T-cell (primary cell): ENCODE results near the gene DCTPP1. TPM values are rescaled to one million over a fixed set of nuclear protein-coding genes. Genes with fewer than 3 reads are reported as not detected.

Source experiments
- ATAC-seq, 4 experiments: fragments of 200-7000 bp in 3 of 4; fragments of 150-1000 bp in 1 of 4; cut with Tn5 transposase; replicated peaks in 1 of 4; 1 replicate in 3 of 4; 2 replicates in 1 of 4; pipeline ENCODE4 v1.10.0; 2021; ENCODE audit warnings: moderate library complexity in 3 of 4, mild to moderate bottlenecking in 2 of 4, moderate number of reproducible peaks in 1 of 4
- CTCF ChIA-PET, 2 donors: fragments of 300-600 bp; sonication (Branson Sonifier 250); formaldehyde crosslinking; loops; one replicate each; lab custom pipeline; 2022; ENCODE audit warnings: antibody characterized with exemption in 2 of 2; lab: Charles Lee
- POLR2A ChIA-PET, 2 donors: fragments of 300-600 bp; sonication (Branson Sonifier 250); formaldehyde crosslinking; loops; one replicate each; lab custom pipeline; 2022; ENCODE audit warnings: antibody characterized with exemption in 2 of 2; lab: Charles Lee
- DNase-seq, 35 experiments: peaks; one replicate each; pipeline versions ENCODE4 v3.0.0 to v3.0.0-alpha.2; 2013 to 2023
- H3K27ac ChIP-seq: one replicate; pipeline ENCODE4 v1.5.1; 2013; ENCODE audit warnings: low read length
- H3K27me3 ChIP-seq, 2 experiments: replicated peaks in 1 of 2; 1 replicate in 1 of 2; 2 replicates in 1 of 2; pipeline versions ENCODE4 v1.6.1 to v1.7.0; 2013; ENCODE audit warnings: low read length in 1 of 2, mixed read lengths in 1 of 2; ENCODE audit not compliant: control insufficient read depth in 2 of 2, insufficient read depth in 2 of 2; ENCODE audit errors: extremely low read depth in 1 of 2
- H3K36me3 ChIP-seq, 2 donors: 1 replicate in 1 of 2; 2 replicates in 1 of 2; pipeline versions ENCODE4 v1.6.1 to v1.7.0; 2013; ENCODE audit warnings: low read length in 1 of 2; ENCODE audit not compliant: control insufficient read depth in 2 of 2, insufficient read depth in 1 of 2; ENCODE audit errors: extremely low read depth in 1 of 2
- H3K4me1 ChIP-seq, 2 experiments: 1 replicate in 1 of 2; 2 replicates in 1 of 2; pipeline versions ENCODE4 v1.6.1 to v1.7.0; 2013; ENCODE audit warnings: low read length in 2 of 2, mixed read lengths in 1 of 2; ENCODE audit not compliant: insufficient read depth in 2 of 2, control insufficient read depth in 1 of 2; ENCODE audit errors: extremely low read depth in 1 of 2
- H3K4me3 ChIP-seq, 2 donors: 1 replicate in 1 of 2; 2 replicates in 1 of 2; pipeline versions ENCODE4 v1.5.1 to v1.7.0; 2013; ENCODE audit warnings: mild to moderate bottlenecking in 2 of 2, low read length in 1 of 2, moderate library complexity in 1 of 2; ENCODE audit not compliant: control insufficient read depth in 1 of 2; ENCODE audit errors: extremely low read depth in 1 of 2
- H3K9me3 ChIP-seq: 2 replicates; pipeline ENCODE4 v1.7.0; 2013
- H3K27ac Mint-ChIP-seq, 2 donors: one replicate each; pipeline ENCODE4 v1.8.0; 2020 to 2021; ENCODE audit warnings: mild to moderate bottlenecking in 2 of 2, mixed read lengths in 2 of 2
- H3K27me3 Mint-ChIP-seq, 2 donors: one replicate each; pipeline ENCODE4 v1.8.0; 2021 to 2022; ENCODE audit warnings: mixed read lengths in 2 of 2
- H3K36me3 Mint-ChIP-seq: one replicate; pipeline ENCODE4 v1.8.0; 2021; ENCODE audit warnings: mixed read lengths
- H3K4me1 Mint-ChIP-seq, 3 donors: one replicate each; pipeline ENCODE4 v1.8.0; 2020 to 2022; ENCODE audit warnings: mixed read lengths in 3 of 3, mild to moderate bottlenecking in 1 of 3
- H3K4me3 Mint-ChIP-seq, 3 donors: one replicate each; pipeline ENCODE4 v1.8.0; 2020 to 2022; ENCODE audit warnings: mild to moderate bottlenecking in 3 of 3, mixed read lengths in 3 of 3, moderate library complexity in 3 of 3
- H3K9me3 Mint-ChIP-seq, 3 donors: one replicate each; pipeline ENCODE4 v1.8.0; 2020 to 2022; ENCODE audit warnings: mixed read lengths in 3 of 3
- WGBS: methylation state at CpG from one replicate; pipeline ENCODE4 v1.1.5; 2013; ENCODE audit warnings: missing lambda C conversion rate; ENCODE audit not compliant: insufficient coverage; 5-methylcytosine and 5-hydroxymethylcytosine counted together
- total RNA-seq, 35 experiments: library from RNA in 6 of 35; stranded (reverse) in 6 of 35; fragments of 120-200 nt in 1 of 35; gene quantifications; one replicate each; pipeline versions ENCODE4 v1.2.1 to v1.2.4 and lab custom pipeline; 2013 to 2026

The DCTPP1 gene
- total RNA-seq, 5 donors from 2014 or later (not counting 1 experiment from before 2014, with no cell fraction given), result 11.2 to 30.6 (median 24.7) TPM

DNA sequence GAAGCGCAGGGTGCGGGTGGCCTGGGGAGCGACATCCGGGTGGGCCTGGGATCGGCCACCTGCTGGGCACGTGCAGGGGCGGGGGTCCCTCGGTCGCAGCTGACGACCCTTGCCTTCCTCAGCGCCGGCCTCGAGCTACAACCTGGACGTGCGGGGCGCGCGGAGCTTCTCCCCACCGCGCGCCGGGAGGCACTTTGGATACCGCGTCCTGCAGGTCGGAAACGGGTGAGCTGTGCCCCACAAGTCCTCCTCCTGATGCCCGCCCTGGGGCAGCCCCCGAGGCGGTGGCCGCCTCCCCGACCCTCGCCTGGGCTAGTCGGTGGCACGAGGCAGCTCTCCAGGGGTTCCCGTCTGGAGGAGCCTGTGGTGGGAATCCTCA lies 44.2 kb upstream of the DCTPP1 start:
- H3K9me3 Mint-ChIP-seq, result no peaks in the 10 kb centered on the region
- H3K27me3 ChIP-seq, result no peaks in the 10 kb centered on the region
- peaks cover 37 to 87% of the 10 kb centered on the region in 2 experiments for H3K4me1 ChIP-seq
- no peaks in the 10 kb centered on the region for H3K27me3 Mint-ChIP-seq
- H3K9me3 ChIP-seq, result no peaks in the 10 kb centered on the region
- H3K27ac Mint-ChIP-seq, result peak overlapping the region; percentile 93 to 95
- WGBS, result 11% methylated on average over 24 of the region's 35 CpGs
- H3K4me3 Mint-ChIP-seq, result peak overlapping the region; percentile 95 to 99 (median 99)
- CTCF ChIA-PET, result interaction anchor here in 1 of 2 donors (1.7 to 3.1 kb wide), 3 partner anchors 24 to 141 kb away, joined by 3 to 10 read pairs (median 9); partner anchors contain the start of gene DCTPP1
- H3K4me1 Mint-ChIP-seq, result peaks cover 65 to 85% (median 73%) of the 10 kb centered on the region in 3 donors
- peak overlapping the region; percentile 82 to 92 for H3K4me3 ChIP-seq
- H3K36me3 Mint-ChIP-seq, result peaks cover 42% of the 10 kb centered on the region
- POLR2A ChIA-PET, result interaction anchor here in 1 of 2 donors (1.0 kb wide), 1 partner anchor 44 kb away, joined by 4 read pairs; the partner anchor contains the start of gene DCTPP1
- DNase-seq (no peak), ATAC-seq (no peak)
- H3K36me3 ChIP-seq, result peaks cover 7 to 45% of the 10 kb centered on the region in 2 donors
- peak overlapping the region; percentile 77 for H3K27ac ChIP-seq

- 1% methylated on average over 10 of the region's 19 CpGs for WGBS
- Histone ChIP-seq H3K4me1 (peaks cover 37 to 86% of the 10 kb centered on the region in 2 experiments), H3K36me3 (peaks cover 7 to 39% of the 10 kb centered on the region in 2 donors), H3K9me3 (no peaks in the 10 kb centered on the region), H3K27me3 (no peaks in the 10 kb centered on the region), H3K27ac (peak overlapping the region; percentile 77), H3K4me3 (peak overlapping the region; percentile 82 to 92)
- Mint-ChIP-seq H3K4me3 (peak overlapping the region; percentile 95 to 99 (median 99)), H3K4me1 (peaks cover 59 to 80% (median 67%) of the 10 kb centered on the region in 3 donors), H3K9me3 (no peaks in the 10 kb centered on the region), H3K27ac (peak overlapping the region; percentile 93 to 95), H3K36me3 (peaks cover 39% of the 10 kb centered on the region), H3K27me3 (no peaks in the 10 kb centered on the region)
- ChIA-PET POLR2A (interaction anchor here in 1 of 2 donors (1.0 kb wide), 1 partner anchor 44 kb away, joined by 4 read pairs; the partner anchor contains the start of gene DCTPP1), CTCF (interaction anchor here in 1 of 2 donors (1.1 to 3.1 kb wide), 5 partner anchors 15 to 380 kb away, joined by 3 to 10 read pairs (median 4); partner anchors contain the start of gene DCTPP1)
- DNase-seq (peak in 29 of 35 experiments; percentile 9 to 65 (median 31)), ATAC-seq (peak; percentile 13 to 35 (median 24))
These were observed 43.6 kb upstream of the DCTPP1 start for GRCh38 chr16:30473231-30474073.

- peak; percentile 66 to 91 (median 82) for DNase-seq
- no peaks in the 10 kb centered on the region for H3K9me3 ChIP-seq
- ATAC-seq, result peak; percentile 84 to 88 (median 86)
- peak within 1 kb of the TSS; percentile 77 for H3K27ac ChIP-seq
- no peaks in the 10 kb centered on the region for H3K27me3 ChIP-seq
- POLR2A ChIA-PET, result interaction anchor here (0.5 to 1.1 kb wide), 3 partner anchors 15 to 79 kb away, joined by 3 to 4 read pairs (median 3); partner anchors contain the start of gene DCTPP1 (in 1 of the 2)
- peaks cover 7 to 31% of the 10 kb centered on the region in 2 donors for H3K36me3 ChIP-seq
- H3K4me1 ChIP-seq, result peaks cover 37 to 81% of the 10 kb centered on the region in 2 experiments
- Mint-ChIP-seq H3K4me3 (peak within 1 kb of the TSS; percentile 95 to 99 (median 99)), H3K27me3 (no peaks in the 10 kb centered on the region), H3K27ac (peak within 1 kb of the TSS; percentile 95), H3K36me3 (peaks cover 35% of the 10 kb centered on the region), H3K9me3 (no peaks in the 10 kb centered on the region), H3K4me1 (peaks cover 58 to 74% (median 59%) of the 10 kb centered on the region in 3 donors)
- H3K4me3 ChIP-seq, result peak within 1 kb of the TSS; percentile 82 to 92
- WGBS, result 0% methylated on average over 3 of the region's 8 CpGs
- CTCF ChIA-PET, result interaction anchor here in 1 of 2 donors (0.6 to 3.1 kb wide), 7 partner anchors 14 to 1286 kb away, joined by 3 to 10 read pairs (median 4); partner anchors contain the start of gene DCTPP1
These were observed 42.6 kb upstream of the DCTPP1 start, which contains the start of gene ITGAL for GRCh38 chr16:30472328-30472942. Gene ITGAL, plus strand, starts transcription at chr16:30472742. Its CDS starts 96 bp downstream, at chr16:30472838.

DNA sequence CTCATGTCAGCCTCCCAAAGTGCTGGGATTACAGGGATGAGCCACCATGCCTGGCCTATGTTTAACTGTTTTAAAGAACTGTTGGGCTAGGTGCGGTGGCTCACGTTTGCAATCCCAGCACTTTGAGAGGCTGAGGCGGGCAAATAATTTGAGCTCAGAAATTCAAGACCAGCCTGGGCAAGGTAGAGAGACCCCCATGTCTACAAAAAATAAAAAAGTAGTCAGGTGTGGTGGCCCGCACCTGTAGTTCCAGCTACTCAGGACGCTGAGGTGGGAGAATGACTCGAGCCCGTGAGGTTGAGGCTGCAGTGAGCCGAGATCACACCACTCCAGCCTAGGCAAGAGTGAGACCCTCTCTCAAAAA lies 40.8 kb upstream of the DCTPP1 start:
- ATAC-seq, result no peak
- peaks cover 55 to 68% (median 61%) of the 10 kb centered on the region in 3 donors for H3K4me1 Mint-ChIP-seq
- ChIA-PET POLR2A (interaction anchor here in 1 of 2 donors (0.6 kb wide), 1 partner anchor 423 kb away, joined by 5 read pairs; no protein-coding TSS in a partner anchor), CTCF (interaction anchor here (0.7 to 1.0 kb wide), 3 partner anchors 20 to 41 kb away, joined by 3 to 10 read pairs (median 3); partner anchors contain the start of gene DCTPP1 (in 1 of the 2))
- no peak for DNase-seq
- no peaks in the 10 kb centered on the region for H3K9me3 Mint-ChIP-seq
- Histone ChIP-seq H3K27me3 (no peaks in the 10 kb centered on the region), H3K4me3 (no peak overlapping the region), H3K4me1 (peaks cover 37 to 69% of the 10 kb centered on the region in 2 experiments), H3K36me3 (peaks cover 2 to 16% of the 10 kb centered on the region in 2 donors), H3K9me3 (no peaks in the 10 kb centered on the region), H3K27ac (peak overlapping the region; percentile 77)
- WGBS, result no CpG with 5 or more reads among the region's 8 CpGs
- peaks cover 24% of the 10 kb centered on the region for H3K36me3 Mint-ChIP-seq
- peak overlapping the region; percentile 88 to 95 for H3K27ac Mint-ChIP-seq
- no peaks in the 10 kb centered on the region for H3K27me3 Mint-ChIP-seq
- H3K4me3 Mint-ChIP-seq, result peak overlapping the region in 1 of 3 donors; percentile 95

DNA sequence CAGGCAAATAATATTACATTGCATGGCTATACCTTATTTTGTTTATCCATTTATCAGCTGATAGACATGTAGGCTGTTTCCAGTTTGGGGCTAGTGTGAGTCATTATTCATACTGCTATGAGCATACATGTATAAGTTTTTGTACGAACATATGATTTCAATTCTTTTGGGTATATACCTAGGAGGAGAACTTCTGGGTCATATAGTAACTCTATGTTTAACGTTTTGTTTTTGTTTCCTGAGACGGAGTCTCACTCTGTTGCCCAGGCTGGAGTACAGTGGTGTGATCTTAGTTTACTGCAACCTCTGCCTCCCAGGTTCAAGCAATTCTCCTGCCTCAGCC lies 40.3 kb upstream of the DCTPP1 start:
- DNase-seq (no peak), ATAC-seq (no peak)
- Histone ChIP-seq H3K9me3 (no peaks in the 10 kb centered on the region), H3K27me3 (no peaks in the 10 kb centered on the region), H3K4me1 (peaks cover 33 to 67% of the 10 kb centered on the region in 2 experiments), H3K4me3 (no peak overlapping the region), H3K27ac (peak overlapping the region; percentile 77), H3K36me3 (peaks cover 2 to 11% of the 10 kb centered on the region in 2 donors)
- WGBS, result 30% methylated on average over 2 of the region's 3 CpGs
- peaks cover 20% of the 10 kb centered on the region for H3K36me3 Mint-ChIP-seq
- H3K9me3 Mint-ChIP-seq, result no peaks in the 10 kb centered on the region
- H3K27me3 Mint-ChIP-seq, result no peaks in the 10 kb centered on the region
- peaks cover 53 to 64% (median 61%) of the 10 kb centered on the region in 3 donors for H3K4me1 Mint-ChIP-seq
- H3K4me3 Mint-ChIP-seq, result peak overlapping the region in 1 of 3 donors; percentile 95
- ChIA-PET CTCF (interaction anchor here (0.7 to 1.0 kb wide), 3 partner anchors 19 to 40 kb away, joined by 3 to 10 read pairs (median 3); partner anchors contain the start of gene DCTPP1 (in 1 of the 2)), POLR2A (interaction anchor here in 1 of 2 donors (0.7 kb wide), 1 partner anchor 61 kb away, joined by 4 read pairs; no protein-coding TSS in a partner anchor)
- peak overlapping the region; percentile 88 to 95 for H3K27ac Mint-ChIP-seq
